ENCODE measurements around the gene OPRL1.

DNA sequence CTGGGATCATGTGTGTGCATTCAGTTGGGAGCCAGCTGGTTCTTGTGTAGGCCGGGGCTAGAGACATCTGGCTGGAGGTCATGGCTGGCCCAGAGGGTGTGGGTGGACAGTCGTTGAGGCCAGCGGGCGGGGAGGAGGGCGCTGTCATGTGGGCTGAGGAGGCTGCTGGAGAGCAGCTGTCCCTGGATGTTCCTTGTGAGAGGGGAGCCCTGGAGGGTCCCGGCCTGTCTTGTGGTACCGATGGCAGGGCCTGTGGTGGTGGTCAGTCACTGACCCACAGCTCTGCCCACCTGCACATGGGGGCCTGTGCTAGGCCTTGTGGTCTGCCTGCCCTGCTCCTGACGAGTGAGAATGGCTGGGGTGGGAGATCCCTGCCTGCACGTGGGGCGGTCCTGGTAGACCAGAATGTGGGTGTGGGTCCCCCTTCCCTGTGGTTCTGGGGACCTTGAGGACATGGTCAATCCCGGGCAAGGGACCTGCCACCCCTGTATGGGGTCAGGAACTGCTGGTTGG is 45.8 kb upstream of the OPRL1 start:
- TF ChIP-seq, protein P1, sequence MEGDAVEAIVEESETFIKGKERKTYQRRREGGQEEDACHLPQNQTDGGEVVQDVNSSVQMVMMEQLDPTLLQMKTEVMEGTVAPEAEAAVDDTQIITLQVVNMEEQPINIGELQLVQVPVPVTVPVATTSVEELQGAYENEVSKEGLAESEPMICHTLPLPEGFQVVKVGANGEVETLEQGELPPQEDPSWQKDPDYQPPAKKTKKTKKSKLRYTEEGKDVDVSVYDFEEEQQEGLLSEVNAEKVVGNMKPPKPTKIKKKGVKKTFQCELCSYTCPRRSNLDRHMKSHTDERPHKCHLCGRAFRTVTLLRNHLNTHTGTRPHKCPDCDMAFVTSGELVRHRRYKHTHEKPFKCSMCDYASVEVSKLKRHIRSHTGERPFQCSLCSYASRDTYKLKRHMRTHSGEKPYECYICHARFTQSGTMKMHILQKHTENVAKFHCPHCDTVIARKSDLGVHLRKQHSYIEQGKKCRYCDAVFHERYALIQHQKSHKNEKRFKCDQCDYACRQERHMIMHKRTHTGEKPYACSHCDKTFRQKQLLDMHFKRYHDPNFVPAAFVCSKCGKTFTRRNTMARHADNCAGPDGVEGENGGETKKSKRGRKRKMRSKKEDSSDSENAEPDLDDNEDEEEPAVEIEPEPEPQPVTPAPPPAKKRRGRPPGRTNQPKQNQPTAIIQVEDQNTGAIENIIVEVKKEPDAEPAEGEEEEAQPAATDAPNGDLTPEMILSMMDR (IDR thresholded peaks at IDR 0.05), result no peak
- TF ChIP-seq POLR2A (IDR thresholded peaks at IDR 0.05) (no peak), POLR2AphosphoS5 (IDR thresholded peaks at IDR 0.05) (no peak)
